K562 (cell line): ENCODE measurements around the gene TP53I3. TPM values are rescaled to one million over a fixed set of nuclear protein-coding genes. Genes with fewer than 3 reads are reported as not detected.
A peak's percentile ranks its signal among the peaks of the same experiment; 100 is the strongest.

Experiments used
- BCL6 ChIP-seq: fragments of 250-450 bp; sonication (Bioruptor Pico); IDR thresholded peaks from 2 replicates; pipeline ENCODE4 v1.4.0; 2020
- DIDO1 ChIP-seq: fragments of 450-650 bp; IDR thresholded peaks from 2 replicates; pipeline ENCODE4 v1.6.1; 2016; ENCODE audit warnings: low read depth, missing biosample characterization, missing genetic modification characterization
- EGR1 ChIP-seq: fragments of 450-650 bp; conservative IDR thresholded peaks from 2 replicates; pipeline ENCODE4 v1.6.1; 2017; ENCODE audit warnings: mild to moderate bottlenecking
- HMG20B ChIP-seq: fragments of 250-450 bp; sonication (Bioruptor Pico); IDR thresholded peaks from 2 replicates; pipeline ENCODE4 v1.5.0; 2021; ENCODE audit warnings: mild to moderate bottlenecking
- HOXB6 ChIP-seq: fragments of 250-450 bp; sonication (Bioruptor Pico); IDR thresholded peaks from 2 replicates; pipeline ENCODE4 v1.5.1; 2022; ENCODE audit warnings: mild to moderate bottlenecking, borderline replicate concordance
- MTA2 ChIP-seq: fragments of 450-650 bp; IDR thresholded peaks from 2 replicates; pipeline ENCODE4 v1.6.1; 2016; ENCODE audit warnings: low read depth
- MYBL2 ChIP-seq, 2 experiments: fragments of 450-650 bp in 1 of 2; sonication (generic) in 1 of 2; formaldehyde crosslinking in 1 of 2; IDR thresholded peaks; 2 replicates each; pipeline versions ENCODE4 v1.6.1 to v1.8.1; 2017 to 2022; ENCODE audit warnings: borderline replicate concordance in 1 of 2, inconsistent platforms in 1 of 2, low read depth in 1 of 2, mild to moderate bottlenecking in 1 of 2, missing genetic modification reagents in 1 of 2, moderate library complexity in 1 of 2
- RBM17 ChIP-seq: fragments of 200-400 bp; formaldehyde crosslinking; IDR thresholded peaks from 2 replicates; pipeline ENCODE4 v1.6.1; 2017; ENCODE audit warnings: low read depth, mild to moderate bottlenecking, low read length, borderline replicate concordance
- RFX1 ChIP-seq: fragments of 450-650 bp; IDR thresholded peaks from 2 replicates; pipeline ENCODE4 v1.6.1; 2016; ENCODE audit warnings: mild to moderate bottlenecking, moderate library complexity
- TARDBP ChIP-seq: fragments of 450-650 bp; IDR thresholded peaks from 2 replicates; pipeline ENCODE4 v1.6.1; 2016
- ZNF175 ChIP-seq: fragments of 200-800 bp; sonication (Bioruptor generic); IDR thresholded peaks from 2 replicates; pipeline ENCODE4 v1.6.1; 2016; ENCODE audit warnings: low read depth, mild to moderate bottlenecking, missing genetic modification characterization, missing compliant biosample characterization
- ZNF239 ChIP-seq: fragments of 250-450 bp; sonication (Bioruptor Pico); IDR thresholded peaks from 2 replicates; pipeline ENCODE4 v1.4.0; 2020; ENCODE audit warnings: mild to moderate bottlenecking
- ZNF274 ChIP-seq: IDR thresholded peaks from 2 replicates; pipeline ENCODE4 v1.6.1; 2011; ENCODE audit warnings: low read depth, mild to moderate bottlenecking, low read length, moderate library complexity, borderline replicate concordance
- ZNF507 ChIP-seq: conservative IDR thresholded peaks from 2 replicates; pipeline ENCODE4 v1.6.1; 2017; ENCODE audit warnings: missing genetic modification characterization, missing compliant biosample characterization
- polyA plus RNA-seq, 8 experiments: library from polyadenylated mRNA; depleted of rRNA in 4 of 8; stranded (reverse) in 5 of 8; unstranded in 3 of 8; fragments of >200 nt; fragmentation: Nextera tagmentation in 2 of 8; fragmentation: Illumina TruSeq in 1 of 8; extraction: Ambion mirVana in 2 of 8; extraction: Trizol in 1 of 8; gene quantifications; 2 replicates each; pipeline versions ENCODE4 v1.2.1 to v1.2.3, GENCODE V29; 2011 to 2014; ENCODE audit warnings: inconsistent platforms in 1 of 8, missing spikeins in 1 of 8
- total RNA-seq, 7 experiments: library from RNA; depleted of rRNA in 6 of 7; stranded (reverse); fragments of >200 nt in 6 of 7; fragmentation: Illumina TruSeq in 2 of 7; extraction: Trizol in 2 of 7; gene quantifications; 2 replicates each; pipeline versions ENCODE4 v1.2.1 to v1.2.3, GENCODE V29; 2011 to 2021; ENCODE audit warnings: low replicate concordance in 1 of 7
- TF ChIP-seq, protein P1 (sequence below): fragments of 200-800 bp; sonication (Bioruptor generic); IDR thresholded peaks from 2 replicates; pipeline ENCODE4 v1.6.1; 2017; ENCODE audit warnings: missing genetic modification characterization, missing compliant biosample characterization
- TF ChIP-seq, protein P2 (sequence below): conservative IDR thresholded peaks from 2 replicates; pipeline ENCODE4 v1.6.1; 2011; ENCODE audit warnings: low read depth, mild to moderate bottlenecking, low read length; ENCODE audit not compliant: control insufficient read depth
- TF ChIP-seq, protein P3 (sequence below): fragments of 450-650 bp; IDR thresholded peaks from 2 replicates; pipeline ENCODE4 v1.7.0; 2016; ENCODE audit warnings: borderline replicate concordance
- TF ChIP-seq, protein P4 (sequence below): fragments of 250-450 bp; sonication (Bioruptor Pico); IDR thresholded peaks from 2 replicates; pipeline ENCODE4 v1.8.0; 2022; ENCODE audit warnings: inconsistent platforms
- TF ChIP-seq, protein P5 (sequence below): sonication (generic); formaldehyde crosslinking; IDR thresholded peaks from 2 replicates; pipeline ENCODE4 v1.9.0; 2022; ENCODE audit warnings: mild to moderate bottlenecking, missing genetic modification reagents
- TF ChIP-seq, protein P6 (sequence below): fragments of 450-650 bp; IDR thresholded peaks from 2 replicates; pipeline ENCODE4 v1.6.1; 2016; ENCODE audit warnings: low read depth, mild to moderate bottlenecking, moderate library complexity

Gene TP53I3
- total and polyA plus RNA-seq, 9 of the 15 experiments (the other 6 are each of a cell fraction or from before 2014, with no cell fraction given) = 0.65 to 9.5 (median 5.6) TPM

DNA sequence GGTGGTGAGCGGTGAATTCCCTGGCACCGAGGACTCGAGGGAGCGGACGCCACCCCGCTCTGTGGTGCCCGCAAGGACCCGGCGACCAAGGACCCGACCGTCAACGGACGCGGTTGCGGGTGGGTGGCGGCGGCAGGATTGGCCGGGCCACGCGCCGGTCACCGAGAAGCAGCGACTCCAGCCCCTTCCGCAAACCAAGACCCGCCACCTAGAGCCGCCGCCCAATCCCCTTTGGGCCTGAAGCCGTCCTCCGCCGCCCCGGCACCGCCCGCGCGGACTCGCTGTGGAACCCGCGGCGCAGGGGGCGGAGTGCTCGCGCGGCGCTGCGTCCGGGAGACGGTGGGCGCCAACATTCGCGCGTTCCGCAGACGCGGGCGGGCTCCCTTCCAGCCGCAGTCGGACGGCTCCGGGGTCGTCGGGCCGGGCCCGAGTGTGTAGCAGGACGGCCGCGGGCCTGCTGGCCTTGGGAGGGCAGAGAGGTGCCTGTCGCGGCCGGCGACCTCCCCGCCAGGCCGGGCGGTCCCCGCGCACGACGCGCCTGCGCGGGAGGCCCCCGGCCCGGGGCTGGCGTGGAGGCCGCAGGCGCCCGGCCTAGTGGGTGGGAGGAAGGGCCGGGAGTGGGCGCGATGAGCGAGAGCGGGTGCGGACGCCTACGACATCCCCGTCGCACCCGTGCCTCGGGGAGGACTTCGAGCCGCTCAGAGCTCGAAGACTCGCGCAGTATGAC is 38.7 kb upstream of the TP53I3 start, which contains the start of the genes FAM228B and PFN4 (continued):
- TF ChIP-seq HMG20B (CRISPR knock-in tag) (no peak), DIDO1 (tag) (no peak), MTA2 (no peak), RFX1 (no peak), BCL6 (CRISPR knock-in tag) (no peak), EGR1 (peak; percentile 71), HOXB6 (CRISPR knock-in tag) (no peak), MYBL2 (IDR thresholded peaks at IDR 0.05; ENCODE audit: low read depth) (no peak), MYBL2 (CRISPR knock-in tag; IDR thresholded peaks at IDR 0.05; ENCODE audit: borderline replicate concordance) (no peak), ZNF175 (CRISPR knock-in tag) (no peak), ZNF274 (no peak), ZNF239 (CRISPR knock-in tag) (no peak), RBM17 (no peak), ZNF507 (tag) (no peak), TARDBP (0 out of 2 replicates have a peak, but pooled peaks have one; percentile 72)
- TF ChIP-seq, protein P1, sequence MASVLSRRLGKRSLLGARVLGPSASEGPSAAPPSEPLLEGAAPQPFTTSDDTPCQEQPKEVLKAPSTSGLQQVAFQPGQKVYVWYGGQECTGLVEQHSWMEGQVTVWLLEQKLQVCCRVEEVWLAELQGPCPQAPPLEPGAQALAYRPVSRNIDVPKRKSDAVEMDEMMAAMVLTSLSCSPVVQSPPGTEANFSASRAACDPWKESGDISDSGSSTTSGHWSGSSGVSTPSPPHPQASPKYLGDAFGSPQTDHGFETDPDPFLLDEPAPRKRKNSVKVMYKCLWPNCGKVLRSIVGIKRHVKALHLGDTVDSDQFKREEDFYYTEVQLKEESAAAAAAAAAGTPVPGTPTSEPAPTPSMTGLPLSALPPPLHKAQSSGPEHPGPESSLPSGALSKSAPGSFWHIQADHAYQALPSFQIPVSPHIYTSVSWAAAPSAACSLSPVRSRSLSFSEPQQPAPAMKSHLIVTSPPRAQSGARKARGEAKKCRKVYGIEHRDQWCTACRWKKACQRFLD (CRISPR knock-in tag) = 0 out of 2 replicates have a peak, but pooled peaks have one; percentile 35
- TF ChIP-seq, protein P2, sequence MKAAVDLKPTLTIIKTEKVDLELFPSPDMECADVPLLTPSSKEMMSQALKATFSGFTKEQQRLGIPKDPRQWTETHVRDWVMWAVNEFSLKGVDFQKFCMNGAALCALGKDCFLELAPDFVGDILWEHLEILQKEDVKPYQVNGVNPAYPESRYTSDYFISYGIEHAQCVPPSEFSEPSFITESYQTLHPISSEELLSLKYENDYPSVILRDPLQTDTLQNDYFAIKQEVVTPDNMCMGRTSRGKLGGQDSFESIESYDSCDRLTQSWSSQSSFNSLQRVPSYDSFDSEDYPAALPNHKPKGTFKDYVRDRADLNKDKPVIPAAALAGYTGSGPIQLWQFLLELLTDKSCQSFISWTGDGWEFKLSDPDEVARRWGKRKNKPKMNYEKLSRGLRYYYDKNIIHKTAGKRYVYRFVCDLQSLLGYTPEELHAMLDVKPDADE = 0 out of 2 replicates have a peak, but pooled peaks have one; percentile 33
- TF ChIP-seq, protein P3, sequence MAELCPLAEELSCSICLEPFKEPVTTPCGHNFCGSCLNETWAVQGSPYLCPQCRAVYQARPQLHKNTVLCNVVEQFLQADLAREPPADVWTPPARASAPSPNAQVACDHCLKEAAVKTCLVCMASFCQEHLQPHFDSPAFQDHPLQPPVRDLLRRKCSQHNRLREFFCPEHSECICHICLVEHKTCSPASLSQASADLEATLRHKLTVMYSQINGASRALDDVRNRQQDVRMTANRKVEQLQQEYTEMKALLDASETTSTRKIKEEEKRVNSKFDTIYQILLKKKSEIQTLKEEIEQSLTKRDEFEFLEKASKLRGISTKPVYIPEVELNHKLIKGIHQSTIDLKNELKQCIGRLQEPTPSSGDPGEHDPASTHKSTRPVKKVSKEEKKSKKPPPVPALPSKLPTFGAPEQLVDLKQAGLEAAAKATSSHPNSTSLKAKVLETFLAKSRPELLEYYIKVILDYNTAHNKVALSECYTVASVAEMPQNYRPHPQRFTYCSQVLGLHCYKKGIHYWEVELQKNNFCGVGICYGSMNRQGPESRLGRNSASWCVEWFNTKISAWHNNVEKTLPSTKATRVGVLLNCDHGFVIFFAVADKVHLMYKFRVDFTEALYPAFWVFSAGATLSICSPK = no peak
- TF ChIP-seq, protein P4, sequence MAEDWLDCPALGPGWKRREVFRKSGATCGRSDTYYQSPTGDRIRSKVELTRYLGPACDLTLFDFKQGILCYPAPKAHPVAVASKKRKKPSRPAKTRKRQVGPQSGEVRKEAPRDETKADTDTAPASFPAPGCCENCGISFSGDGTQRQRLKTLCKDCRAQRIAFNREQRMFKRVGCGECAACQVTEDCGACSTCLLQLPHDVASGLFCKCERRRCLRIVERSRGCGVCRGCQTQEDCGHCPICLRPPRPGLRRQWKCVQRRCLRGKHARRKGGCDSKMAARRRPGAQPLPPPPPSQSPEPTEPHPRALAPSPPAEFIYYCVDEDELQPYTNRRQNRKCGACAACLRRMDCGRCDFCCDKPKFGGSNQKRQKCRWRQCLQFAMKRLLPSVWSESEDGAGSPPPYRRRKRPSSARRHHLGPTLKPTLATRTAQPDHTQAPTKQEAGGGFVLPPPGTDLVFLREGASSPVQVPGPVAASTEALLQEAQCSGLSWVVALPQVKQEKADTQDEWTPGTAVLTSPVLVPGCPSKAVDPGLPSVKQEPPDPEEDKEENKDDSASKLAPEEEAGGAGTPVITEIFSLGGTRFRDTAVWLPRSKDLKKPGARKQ = no peak
- TF ChIP-seq, protein P5, sequence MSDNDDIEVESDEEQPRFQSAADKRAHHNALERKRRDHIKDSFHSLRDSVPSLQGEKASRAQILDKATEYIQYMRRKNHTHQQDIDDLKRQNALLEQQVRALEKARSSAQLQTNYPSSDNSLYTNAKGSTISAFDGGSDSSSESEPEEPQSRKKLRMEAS = peak; percentile 73
- TF ChIP-seq, protein P6, sequence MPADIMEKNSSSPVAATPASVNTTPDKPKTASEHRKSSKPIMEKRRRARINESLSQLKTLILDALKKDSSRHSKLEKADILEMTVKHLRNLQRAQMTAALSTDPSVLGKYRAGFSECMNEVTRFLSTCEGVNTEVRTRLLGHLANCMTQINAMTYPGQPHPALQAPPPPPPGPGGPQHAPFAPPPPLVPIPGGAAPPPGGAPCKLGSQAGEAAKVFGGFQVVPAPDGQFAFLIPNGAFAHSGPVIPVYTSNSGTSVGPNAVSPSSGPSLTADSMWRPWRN = no peak
